Epithelial cell of proximal tubule (primary cell): Measurements from ENCODE around the gene TRAF1. TPM values are rescaled to one million over a fixed set of nuclear protein-coding genes. Genes with fewer than 3 reads are reported as not detected.

Experiments
- DNase-seq: peaks from one replicate; pipeline ENCODE4 v3.0.0-alpha.2; 2011; ENCODE audit warnings: low read depth
- H3K4me3 ChIP-seq: 2 replicates; pipeline ENCODE4 v1.5.1; 2011; ENCODE audit warnings: low read depth, mild to moderate bottlenecking, low read length
- total RNA-seq: library from RNA; depleted of rRNA; stranded (reverse); fragments of >200 nt; gene quantifications from 2 replicates; pipeline ENCODE4 v1.2.3, GENCODE V29; 2015
- TF ChIP-seq, protein P1 (sequence below): conservative IDR thresholded peaks from 2 replicates; pipeline ENCODE4 v1.5.1; 2012; ENCODE audit warnings: low read depth, mild to moderate bottlenecking, low read length

TRAF1 gene
- total RNA-seq, 1 donor from 2014 or later: 5.9 TPM

GRCh38 chr9:120861935-120862334, 64.7 kb downstream of the TRAF1 start:
- TF ChIP-seq, protein P1, sequence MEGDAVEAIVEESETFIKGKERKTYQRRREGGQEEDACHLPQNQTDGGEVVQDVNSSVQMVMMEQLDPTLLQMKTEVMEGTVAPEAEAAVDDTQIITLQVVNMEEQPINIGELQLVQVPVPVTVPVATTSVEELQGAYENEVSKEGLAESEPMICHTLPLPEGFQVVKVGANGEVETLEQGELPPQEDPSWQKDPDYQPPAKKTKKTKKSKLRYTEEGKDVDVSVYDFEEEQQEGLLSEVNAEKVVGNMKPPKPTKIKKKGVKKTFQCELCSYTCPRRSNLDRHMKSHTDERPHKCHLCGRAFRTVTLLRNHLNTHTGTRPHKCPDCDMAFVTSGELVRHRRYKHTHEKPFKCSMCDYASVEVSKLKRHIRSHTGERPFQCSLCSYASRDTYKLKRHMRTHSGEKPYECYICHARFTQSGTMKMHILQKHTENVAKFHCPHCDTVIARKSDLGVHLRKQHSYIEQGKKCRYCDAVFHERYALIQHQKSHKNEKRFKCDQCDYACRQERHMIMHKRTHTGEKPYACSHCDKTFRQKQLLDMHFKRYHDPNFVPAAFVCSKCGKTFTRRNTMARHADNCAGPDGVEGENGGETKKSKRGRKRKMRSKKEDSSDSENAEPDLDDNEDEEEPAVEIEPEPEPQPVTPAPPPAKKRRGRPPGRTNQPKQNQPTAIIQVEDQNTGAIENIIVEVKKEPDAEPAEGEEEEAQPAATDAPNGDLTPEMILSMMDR: no peak
- H3K4me3 ChIP-seq: no peak overlapping the region
- DNase-seq: no peak

DNA sequence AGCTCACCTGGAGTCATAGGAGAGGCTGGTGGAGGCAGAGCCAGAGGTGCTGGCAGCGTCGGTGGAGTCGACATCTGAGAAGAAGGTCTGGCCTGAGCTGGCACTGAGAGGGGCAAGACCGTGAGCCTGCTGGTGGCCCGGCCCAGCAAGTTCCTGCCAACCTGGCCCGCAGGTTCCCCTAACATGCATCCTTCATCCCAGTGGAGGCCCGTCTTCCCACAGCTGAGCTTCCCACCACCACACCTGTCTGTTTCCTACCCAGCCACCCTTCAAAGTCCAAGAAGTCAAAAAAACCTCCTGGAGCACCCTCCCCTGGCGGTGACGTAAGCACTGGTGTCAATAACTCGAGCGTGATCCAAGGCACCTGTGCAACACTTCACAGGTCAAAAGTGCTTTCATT, 66.5 kb downstream of the TRAF1 start:
- DNase-seq: no peak
- H3K4me3 ChIP-seq: no peak overlapping the region
- TF ChIP-seq, protein P1: no peak

DNA sequence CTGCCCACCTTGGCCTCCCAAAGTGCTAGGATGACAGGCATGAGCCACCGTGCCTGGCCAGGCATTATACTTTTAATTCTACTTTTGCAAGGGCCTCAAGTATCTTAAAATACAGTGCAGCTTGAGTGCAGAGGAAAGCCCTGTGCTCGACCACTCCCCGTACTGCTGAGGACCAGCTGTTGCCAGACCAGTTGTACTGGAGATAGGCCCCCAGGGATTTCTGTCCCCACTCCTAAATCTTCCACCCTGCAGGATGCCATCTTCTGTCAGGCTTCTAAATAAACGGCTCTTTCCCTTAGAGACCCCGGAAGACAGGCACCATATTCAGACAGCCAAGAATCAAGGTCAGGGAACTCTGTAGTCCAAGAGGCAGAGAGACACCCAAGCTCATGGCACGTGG, 67.2 kb downstream of the TRAF1 start:
- no peak overlapping the region for H3K4me3 ChIP-seq
- DNase-seq: no peak
- TF ChIP-seq, protein P1: no peak

GRCh38 chr9:120857902-120858301, 68.7 kb downstream of the TRAF1 start:
- TF ChIP-seq, protein P1: no peak
- H3K4me3 ChIP-seq: no peak overlapping the region
- no peak for DNase-seq

- H3K4me3 ChIP-seq: no peak overlapping the region
- TF ChIP-seq, protein P1: no peak
- DNase-seq: no peak
Measured at GRCh38 chr9:120857481-120857880, 69.1 kb downstream of the TRAF1 start.

- TF ChIP-seq, protein P1: no peak
- no peak for DNase-seq
- H3K4me3 ChIP-seq: no peak overlapping the region
Measured at GRCh38 chr9:120856700-120857099, 69.9 kb downstream of the TRAF1 start.

DNA sequence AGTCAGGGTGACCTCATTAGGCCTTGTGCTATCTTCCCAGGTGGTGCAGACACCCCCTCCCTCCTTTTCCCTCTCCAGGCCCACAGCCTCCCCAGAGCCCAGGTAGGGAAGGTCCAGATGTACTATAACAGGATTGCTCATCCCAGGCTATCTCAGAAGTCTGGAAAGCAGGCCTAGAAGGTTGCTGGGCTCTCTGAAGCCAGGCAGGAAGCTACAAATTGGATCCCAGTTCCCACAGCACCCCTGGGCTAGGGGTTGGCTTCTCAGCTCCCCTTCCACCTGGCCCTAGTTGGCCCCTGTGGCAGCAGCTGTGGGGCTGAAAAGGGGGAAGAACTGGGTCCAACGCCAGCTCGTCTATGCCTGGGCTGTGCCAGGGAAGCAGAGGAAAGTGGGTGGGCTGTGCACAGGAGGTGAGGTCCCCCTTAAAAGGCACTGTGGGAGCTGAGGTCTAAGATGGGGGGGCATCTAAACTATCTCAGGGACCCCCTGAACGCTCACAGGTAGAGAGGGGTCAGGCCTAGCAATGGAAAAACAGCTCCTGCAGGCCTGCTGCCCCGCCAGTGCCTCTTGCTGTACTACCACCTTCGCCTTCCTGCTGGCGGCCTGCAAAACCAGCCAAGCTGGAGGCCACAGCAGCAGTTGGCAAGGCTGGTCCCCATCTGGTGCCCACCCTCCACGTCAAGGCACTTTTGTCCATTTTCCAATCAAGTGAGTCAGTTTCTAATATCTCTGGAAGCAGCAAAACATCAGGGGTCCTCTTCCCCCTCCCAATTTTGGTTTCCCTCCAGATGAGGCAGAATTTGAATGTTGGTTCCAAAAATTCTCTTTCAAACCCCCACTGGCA, 70.5 kb downstream of the TRAF1 start:
- TF ChIP-seq, protein P1: no peak
- no peak for DNase-seq
- H3K4me3 ChIP-seq: no peak overlapping the region
